IPS-18a (cell line): ENCODE data around the gene SETDB2.

Experiments
- H3K27ac ChIP-seq: one replicate; pipeline ENCODE4 v1.5.1; 2013; ENCODE audit warnings: low read length
- H3K27me3 ChIP-seq: one replicate; pipeline ENCODE4 v1.6.1; 2013; ENCODE audit warnings: mild to moderate bottlenecking, low read length; ENCODE audit not compliant: control insufficient read depth, insufficient read depth
- H3K36me3 ChIP-seq: one replicate; pipeline ENCODE4 v1.6.1; 2013; ENCODE audit warnings: low read depth, low read length; ENCODE audit not compliant: control insufficient read depth
- H3K4me1 ChIP-seq: one replicate; pipeline ENCODE4 v1.6.1; 2013; ENCODE audit warnings: low read depth, low read length; ENCODE audit not compliant: control insufficient read depth
- H3K4me3 ChIP-seq: one replicate; pipeline ENCODE4 v1.5.1; 2013; ENCODE audit warnings: low read length
- H3K9ac ChIP-seq: one replicate; pipeline ENCODE4 v1.6.1; 2013; ENCODE audit warnings: mild to moderate bottlenecking, low read length, moderate library complexity
- H3K9me3 ChIP-seq: one replicate; pipeline ENCODE4 v1.6.1; 2013; ENCODE audit warnings: low read depth, low read length; ENCODE audit not compliant: control insufficient read depth

Gene SETDB2

GRCh38 chr13:49436890-49437289 is 7.2 kb upstream of the SETDB2 start:
- H3K36me3 ChIP-seq = no peaks in the 10 kb centered on the region
- H3K27ac ChIP-seq = no peak overlapping the region
- H3K4me1 ChIP-seq = peaks cover 4% of the 10 kb centered on the region
- no peaks in the 10 kb centered on the region for H3K9me3 ChIP-seq
- no peak overlapping the region for H3K9ac ChIP-seq
- no peaks in the 10 kb centered on the region for H3K27me3 ChIP-seq
- no peak overlapping the region for H3K4me3 ChIP-seq

DNA sequence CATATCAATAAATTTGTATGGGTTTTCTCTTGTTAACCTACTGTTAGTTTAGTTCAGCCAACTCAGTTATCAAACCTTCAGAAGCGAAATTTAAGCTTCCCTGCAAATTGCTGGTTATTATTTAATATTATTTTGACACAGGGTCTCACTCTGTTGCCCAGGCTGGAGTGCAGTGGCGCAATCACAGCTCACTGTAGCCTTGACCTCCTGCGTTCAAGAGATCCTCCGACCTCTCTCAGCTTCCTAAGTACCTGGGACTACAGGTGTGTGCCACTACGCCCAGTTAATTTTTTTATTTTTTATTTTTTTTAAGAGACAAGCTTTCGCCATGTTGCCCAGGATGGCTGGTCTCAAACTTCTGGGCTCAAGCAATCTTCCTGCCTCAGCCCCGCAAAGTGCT is 6.4 kb upstream of the SETDB2 start:
- H3K9ac ChIP-seq = no peak overlapping the region
- no peaks in the 10 kb centered on the region for H3K36me3 ChIP-seq
- H3K9me3 ChIP-seq = no peaks in the 10 kb centered on the region
- no peak overlapping the region for H3K4me3 ChIP-seq
- H3K27me3 ChIP-seq = no peaks in the 10 kb centered on the region
- no peak overlapping the region for H3K27ac ChIP-seq
- H3K4me1 ChIP-seq = peaks cover 10% of the 10 kb centered on the region

- Histone ChIP-seq H3K9ac (no peak overlapping the region), H3K4me1 (peaks cover 16% of the 10 kb centered on the region), H3K27ac (no peak overlapping the region), H3K36me3 (no peaks in the 10 kb centered on the region), H3K9me3 (no peaks in the 10 kb centered on the region), H3K4me3 (no peak overlapping the region), H3K27me3 (no peaks in the 10 kb centered on the region)
Measured at GRCh38 chr13:49439609-49440008, 4.5 kb upstream of the SETDB2 start.

- no peaks in the 10 kb centered on the region for H3K27me3 ChIP-seq
- H3K4me1 ChIP-seq = peaks cover 16% of the 10 kb centered on the region
- H3K9ac ChIP-seq = no peak overlapping the region
- no peaks in the 10 kb centered on the region for H3K9me3 ChIP-seq
- no peak overlapping the region for H3K27ac ChIP-seq
- no peak overlapping the region for H3K4me3 ChIP-seq
- no peaks in the 10 kb centered on the region for H3K36me3 ChIP-seq
Measured at GRCh38 chr13:49441312-49441711, 2.8 kb upstream of the SETDB2 start.

GRCh38 chr13:49441846-49442245 is 2.2 kb upstream of the SETDB2 start:
- Histone ChIP-seq H3K36me3 (no peaks in the 10 kb centered on the region), H3K4me3 (no peak overlapping the region), H3K4me1 (peaks cover 16% of the 10 kb centered on the region), H3K9ac (no peak overlapping the region), H3K27ac (no peak overlapping the region), H3K9me3 (no peaks in the 10 kb centered on the region), H3K27me3 (no peaks in the 10 kb centered on the region)

- H3K9me3 ChIP-seq = no peaks in the 10 kb centered on the region
- no peaks in the 10 kb centered on the region for H3K36me3 ChIP-seq
- peaks cover 16% of the 10 kb centered on the region for H3K4me1 ChIP-seq
- peak overlapping the region; percentile 97 for H3K4me3 ChIP-seq
- H3K27ac ChIP-seq = peak overlapping the region; percentile 96
- no peaks in the 10 kb centered on the region for H3K27me3 ChIP-seq
- H3K9ac ChIP-seq = peak overlapping the region; percentile 95
Measured at GRCh38 chr13:49443357-49443703, 744 bp upstream of the SETDB2 start.

DNA sequence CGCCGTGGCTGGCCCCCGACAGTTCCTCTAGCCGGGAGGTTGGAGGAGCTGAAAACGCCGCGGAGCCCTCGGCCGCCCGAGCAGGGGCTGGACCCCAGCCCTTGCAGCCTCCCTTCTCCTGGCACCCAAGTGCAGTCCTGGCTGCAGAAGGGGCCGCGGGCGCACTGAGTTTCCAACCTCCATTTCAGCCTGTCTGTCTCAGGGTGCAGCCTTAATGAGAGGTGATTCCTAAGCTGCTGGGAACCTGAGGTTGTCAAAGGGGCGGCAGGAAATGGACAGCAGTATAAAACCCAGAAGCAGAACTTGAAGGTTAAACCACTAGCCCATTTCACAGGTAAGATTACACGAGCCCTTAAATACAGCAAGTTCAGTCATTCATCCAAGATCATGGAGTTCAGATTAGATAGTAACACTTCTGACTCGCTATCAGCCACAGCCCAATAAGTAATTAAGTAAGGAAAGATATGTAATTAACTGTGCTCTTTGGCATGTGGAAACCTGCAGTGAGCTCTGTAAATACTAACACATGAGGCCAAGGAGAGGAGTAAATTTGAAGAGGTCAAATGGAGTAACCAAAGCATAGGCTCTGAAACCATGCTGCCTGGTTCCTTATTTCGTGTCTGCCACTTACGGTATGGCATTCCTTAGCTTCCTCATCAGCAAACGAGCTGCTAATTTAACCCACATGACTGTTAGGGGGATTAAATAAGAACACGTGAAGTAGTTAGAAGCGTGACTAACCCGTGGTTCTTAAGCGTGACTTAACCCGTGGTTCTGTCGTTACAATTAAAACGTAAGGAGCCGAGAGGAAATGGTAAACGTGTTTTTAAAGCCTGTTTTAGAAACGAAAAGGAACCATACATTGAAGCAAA is 686 bp downstream of the SETDB2 start:
- Histone ChIP-seq H3K4me1 (peaks cover 16% of the 10 kb centered on the region), H3K9ac (peak overlapping the region; percentile 57), H3K27ac (no peak overlapping the region), H3K27me3 (no peaks in the 10 kb centered on the region), H3K9me3 (no peaks in the 10 kb centered on the region), H3K36me3 (no peaks in the 10 kb centered on the region), H3K4me3 (peak overlapping the region; percentile 97)

GRCh38 chr13:49446473-49446872 is 2.4 kb downstream of the SETDB2 start:
- H3K36me3 ChIP-seq = no peaks in the 10 kb centered on the region
- no peak overlapping the region for H3K27ac ChIP-seq
- no peak overlapping the region for H3K4me3 ChIP-seq
- H3K9me3 ChIP-seq = no peaks in the 10 kb centered on the region
- no peaks in the 10 kb centered on the region for H3K27me3 ChIP-seq
- H3K9ac ChIP-seq = no peak overlapping the region
- peaks cover 16% of the 10 kb centered on the region for H3K4me1 ChIP-seq

DNA sequence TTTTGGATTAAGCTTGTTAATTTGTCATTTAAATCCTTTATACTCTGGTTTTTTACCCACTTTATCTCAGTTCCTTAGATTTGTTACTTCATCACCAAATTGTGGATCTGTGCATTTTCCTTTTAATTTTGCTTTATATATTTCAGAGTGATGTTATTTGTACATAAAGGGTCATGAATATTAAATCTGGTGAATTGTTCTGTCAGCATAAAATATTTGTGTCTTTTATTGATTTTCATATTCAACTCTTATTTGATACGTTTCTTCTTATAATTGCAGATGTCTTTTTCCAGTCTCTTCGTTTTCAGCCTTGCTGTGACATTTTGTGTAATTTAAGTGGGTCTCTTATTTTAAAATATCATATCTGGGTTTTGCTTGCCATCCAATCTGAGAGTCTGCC is 4.7 kb downstream of the SETDB2 start:
- no peak overlapping the region for H3K27ac ChIP-seq
- no peaks in the 10 kb centered on the region for H3K36me3 ChIP-seq
- no peaks in the 10 kb centered on the region for H3K4me1 ChIP-seq
- H3K27me3 ChIP-seq = no peaks in the 10 kb centered on the region
- no peaks in the 10 kb centered on the region for H3K9me3 ChIP-seq
- H3K4me3 ChIP-seq = no peak overlapping the region
- H3K9ac ChIP-seq = no peak overlapping the region

GRCh38 chr13:49450105-49450819 is 6.2 kb downstream of the SETDB2 start:
- no peaks in the 10 kb centered on the region for H3K9me3 ChIP-seq
- no peaks in the 10 kb centered on the region for H3K36me3 ChIP-seq
- H3K4me1 ChIP-seq = no peaks in the 10 kb centered on the region
- H3K27ac ChIP-seq = no peak overlapping the region
- no peak overlapping the region for H3K4me3 ChIP-seq
- H3K27me3 ChIP-seq = no peaks in the 10 kb centered on the region
- no peak overlapping the region for H3K9ac ChIP-seq

GRCh38 chr13:49452725-49453457 is 8.8 kb downstream of the SETDB2 start:
- Histone ChIP-seq H3K27ac (no peak overlapping the region), H3K9ac (no peak overlapping the region), H3K9me3 (no peaks in the 10 kb centered on the region), H3K36me3 (no peaks in the 10 kb centered on the region), H3K4me3 (no peak overlapping the region), H3K27me3 (no peaks in the 10 kb centered on the region), H3K4me1 (no peaks in the 10 kb centered on the region)
